GM19397 (cell line): Measurements from ENCODE around the gene PCSK6.

Experiments used
- ATAC-seq: cut with Tn5 transposase; IDR thresholded peaks from one replicate; pipeline ENCODE4 v1.9.1; 2021; ENCODE audit warnings: mild to moderate bottlenecking, moderate library complexity; ENCODE audit not compliant: unreplicated experiment

The PCSK6 gene

DNA sequence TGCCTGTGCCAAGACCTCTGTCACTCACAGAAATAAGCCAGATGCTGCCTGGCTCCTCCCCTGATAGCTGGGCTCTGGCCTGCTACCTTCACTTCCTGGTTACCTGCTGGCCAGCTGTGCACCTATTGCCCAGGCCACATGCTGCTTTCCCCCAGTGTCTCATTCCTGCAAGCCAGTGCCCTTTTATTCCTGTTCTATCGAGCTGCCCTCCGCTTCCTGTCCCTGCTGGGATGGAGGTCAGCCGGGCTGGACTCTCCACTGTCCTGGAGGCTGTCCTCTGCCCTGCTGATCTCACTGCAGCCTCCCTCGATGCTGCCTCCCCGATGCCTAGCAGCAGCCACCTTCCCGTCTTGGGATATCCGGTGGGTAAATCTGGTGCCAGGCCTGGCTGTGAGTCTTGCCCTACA is 157.4 kb downstream of the PCSK6 start:
- no peak for ATAC-seq

DNA sequence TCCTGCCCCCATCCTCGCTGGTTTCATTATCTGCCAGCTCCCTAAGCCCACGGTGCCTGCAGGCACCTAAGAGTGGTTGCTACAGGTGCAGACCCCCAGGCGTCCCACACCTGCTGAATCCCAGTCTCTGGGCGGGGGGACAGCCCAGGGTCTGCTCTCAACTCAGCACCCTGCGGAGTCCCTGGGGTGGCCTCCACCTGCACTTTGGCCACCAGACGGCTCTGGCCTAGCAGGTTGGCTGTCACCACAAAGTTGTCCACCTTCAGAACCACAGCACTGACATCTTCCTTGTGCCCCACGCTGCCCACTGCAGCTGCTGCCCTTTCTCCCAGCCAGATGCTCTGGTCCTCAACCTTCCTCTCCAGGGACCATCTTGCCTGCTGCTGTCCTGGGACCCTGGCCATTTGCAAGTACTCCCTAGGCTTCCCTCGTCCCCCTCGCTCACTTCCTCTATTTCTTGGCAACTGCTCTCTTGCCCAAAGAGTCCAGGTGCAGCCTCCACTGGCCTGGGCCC is 159.6 kb downstream of the PCSK6 start:
- ATAC-seq = no peak

DNA sequence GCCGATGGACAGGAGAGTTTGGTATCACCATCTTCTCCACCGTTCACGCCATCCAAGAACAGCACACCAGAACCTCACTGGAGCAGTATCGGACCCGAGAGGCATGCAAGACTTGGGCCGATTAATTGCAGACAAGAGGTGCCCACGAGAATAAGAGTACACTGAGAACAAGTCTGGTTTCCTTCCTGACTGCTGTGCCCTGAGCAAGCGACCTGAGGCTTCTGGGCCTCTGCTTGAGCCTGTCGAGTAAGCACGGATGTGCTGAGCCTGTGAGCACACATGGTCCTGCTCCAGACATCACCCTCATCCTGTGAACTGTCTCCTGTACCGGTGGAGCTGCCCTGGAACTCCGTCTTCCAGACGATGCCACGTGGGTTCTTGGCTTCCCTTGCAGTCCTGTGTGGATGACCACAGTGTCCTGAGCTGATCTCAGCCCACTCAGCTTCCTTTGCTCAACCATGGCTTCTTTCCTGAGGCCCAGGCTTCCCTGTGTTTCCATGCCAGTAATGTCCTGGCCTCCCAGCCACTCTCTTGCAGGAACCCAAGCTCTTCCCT is 160.1 kb downstream of the PCSK6 start:
- no peak for ATAC-seq

DNA sequence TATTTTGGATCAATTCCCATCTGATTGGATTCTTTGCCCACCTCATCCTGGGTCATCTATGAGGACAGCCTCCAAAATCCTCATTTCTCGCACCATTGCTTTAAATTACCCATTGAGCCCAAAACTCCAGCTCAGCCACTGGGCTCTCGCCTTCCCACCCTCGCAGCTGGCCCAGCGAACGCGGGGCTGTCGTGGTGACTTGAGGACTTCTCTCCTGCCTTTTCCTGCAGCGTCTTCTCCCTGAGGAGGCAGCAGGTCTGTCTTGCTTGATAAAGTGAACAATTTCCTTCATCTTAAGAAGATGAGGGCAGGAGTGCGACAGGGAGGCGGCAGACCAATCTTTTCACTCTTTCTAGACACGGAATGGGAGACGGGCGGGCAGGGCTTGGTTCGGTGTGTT is 161.5 kb downstream of the PCSK6 start:
- ATAC-seq = no peak

DNA sequence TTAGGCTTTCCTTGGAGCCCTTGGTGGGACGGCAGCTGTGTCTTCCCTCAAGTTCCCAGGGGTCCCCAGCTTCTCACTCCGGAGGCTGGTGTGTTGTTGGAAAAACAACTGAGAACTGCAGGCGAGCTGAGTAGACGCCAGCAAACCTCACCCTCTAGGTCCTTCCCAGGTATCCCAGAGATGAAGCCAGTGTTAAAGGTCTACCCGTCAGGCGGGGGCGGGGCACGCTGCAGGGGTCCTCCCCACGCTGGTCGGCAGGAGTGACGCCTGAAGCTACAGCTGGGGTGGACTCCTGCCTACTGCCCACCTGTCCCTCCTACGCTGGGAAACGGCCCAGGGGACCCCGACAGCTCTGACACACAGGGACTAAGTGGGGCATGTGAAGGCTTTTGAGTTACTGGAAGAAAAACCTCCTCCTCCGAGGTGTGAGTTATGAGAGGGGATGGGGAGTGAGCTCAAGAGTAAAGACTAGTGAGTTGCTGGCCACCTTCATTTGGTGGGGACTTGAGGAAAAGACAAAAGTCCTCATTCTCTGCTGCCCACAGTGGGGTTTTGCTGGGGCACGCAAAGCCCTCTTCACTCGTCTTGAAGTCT is 162.3 kb downstream of the PCSK6 start:
- ATAC-seq = no peak

DNA sequence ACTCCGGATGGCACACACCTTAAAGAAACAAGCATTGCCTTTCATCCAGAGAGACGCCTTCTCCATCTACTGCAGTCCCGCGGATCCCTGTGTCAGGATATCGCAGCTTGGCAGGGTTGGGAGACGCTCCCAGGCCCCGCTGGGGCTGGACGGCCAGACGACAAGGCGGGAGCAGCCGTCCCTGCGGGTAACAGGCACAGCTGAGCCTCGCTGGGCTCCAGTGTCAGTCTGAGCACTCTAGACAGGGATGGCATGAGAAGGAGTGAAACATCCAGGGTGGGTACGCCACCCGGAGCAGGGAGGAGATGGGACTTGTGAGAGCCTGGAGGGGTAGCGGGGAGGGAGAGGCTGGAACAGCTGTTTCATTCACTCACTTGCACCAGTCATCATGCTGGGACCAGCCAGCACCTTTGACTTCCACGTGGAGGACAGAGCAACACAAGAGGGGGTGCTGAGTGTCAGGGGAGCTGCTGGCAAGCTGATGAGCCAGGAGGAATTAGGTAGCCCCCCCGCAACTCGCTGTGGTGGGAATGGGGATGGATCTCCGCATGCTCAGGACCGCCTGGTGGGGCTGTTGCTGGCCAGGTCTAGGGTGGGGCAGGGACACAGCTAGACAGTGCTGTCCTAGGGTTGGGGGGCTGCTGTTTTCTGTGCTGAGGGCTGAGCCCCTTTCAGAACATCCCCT is 162.9 kb downstream of the PCSK6 start:
- no peak for ATAC-seq

GRCh38 chr15:101326026-101326315 is 163.5 kb downstream of the PCSK6 start:
- no peak for ATAC-seq

- ATAC-seq = no peak
These were observed 164.1 kb downstream of the PCSK6 start for GRCh38 chr15:101325263-101326025.

DNA sequence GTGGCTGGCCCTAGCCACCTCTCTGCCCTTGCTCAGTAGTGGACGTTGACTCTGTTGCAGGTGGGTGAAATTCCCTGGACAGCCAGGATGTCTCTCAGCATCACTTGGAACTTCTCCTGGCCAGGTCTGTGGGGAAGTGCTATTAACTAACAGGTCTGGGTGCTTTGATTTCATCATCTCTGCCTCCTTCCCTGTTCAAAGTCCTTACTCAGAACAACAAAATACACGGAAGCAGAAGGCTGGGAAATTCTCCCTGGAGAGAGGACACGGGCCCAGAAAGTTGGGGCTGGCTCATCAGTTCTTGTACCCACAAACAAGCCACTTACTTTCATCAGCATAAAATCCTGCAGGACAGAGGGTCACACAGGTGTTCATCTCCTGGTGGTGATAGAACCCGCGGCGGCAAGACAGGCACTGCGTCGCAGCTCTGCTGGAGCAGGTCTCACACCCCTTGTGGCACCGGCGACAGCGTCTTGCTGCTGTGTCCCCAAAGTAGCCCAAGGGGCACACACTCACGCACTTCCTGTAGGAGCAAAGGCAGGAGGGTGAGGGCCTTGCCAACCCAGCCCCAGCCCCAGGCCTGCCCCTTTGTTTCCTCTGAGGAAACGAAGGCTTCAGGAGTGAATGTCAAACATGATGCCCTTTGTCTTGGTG is 164.9 kb downstream of the PCSK6 start:
- no peak for ATAC-seq

DNA sequence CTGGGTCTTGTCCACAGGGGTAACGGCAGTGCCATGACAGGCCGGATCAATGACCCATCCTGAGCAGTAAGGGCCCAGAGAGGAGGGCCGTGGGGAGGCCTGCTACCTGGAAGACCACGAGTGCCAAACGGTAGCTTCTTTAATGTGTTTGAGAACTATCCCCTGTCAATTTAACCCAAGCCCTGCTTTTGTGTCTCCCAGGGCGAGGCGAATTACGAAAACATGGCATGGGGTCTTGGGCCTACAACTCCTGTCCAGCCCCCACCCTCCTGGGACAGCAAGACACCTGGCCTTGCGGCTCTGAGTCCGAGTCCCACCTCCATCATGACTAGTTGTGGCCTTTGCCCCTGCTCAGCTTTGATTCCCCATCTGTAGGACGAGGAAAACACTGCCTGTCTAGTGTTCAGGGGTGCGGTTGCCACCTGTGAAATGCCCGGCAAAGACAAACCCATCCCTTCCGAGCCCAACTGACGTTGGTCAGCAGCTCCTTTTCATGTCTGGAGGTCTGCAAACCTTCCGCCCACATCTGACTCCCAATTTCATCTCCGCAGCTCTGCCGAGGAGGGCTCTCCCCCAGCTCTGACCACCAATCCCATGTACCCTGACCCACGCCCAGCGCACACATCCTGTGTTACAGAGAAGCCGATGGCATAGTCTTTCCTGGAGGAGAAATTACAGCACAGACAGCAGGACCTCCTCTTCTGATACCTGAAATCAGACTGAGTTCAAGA is 165.5 kb downstream of the PCSK6 start:
- ATAC-seq = no peak

- no peak for ATAC-seq
These were observed 166.5 kb downstream of the PCSK6 start for GRCh38 chr15:101322854-101323477.

DNA sequence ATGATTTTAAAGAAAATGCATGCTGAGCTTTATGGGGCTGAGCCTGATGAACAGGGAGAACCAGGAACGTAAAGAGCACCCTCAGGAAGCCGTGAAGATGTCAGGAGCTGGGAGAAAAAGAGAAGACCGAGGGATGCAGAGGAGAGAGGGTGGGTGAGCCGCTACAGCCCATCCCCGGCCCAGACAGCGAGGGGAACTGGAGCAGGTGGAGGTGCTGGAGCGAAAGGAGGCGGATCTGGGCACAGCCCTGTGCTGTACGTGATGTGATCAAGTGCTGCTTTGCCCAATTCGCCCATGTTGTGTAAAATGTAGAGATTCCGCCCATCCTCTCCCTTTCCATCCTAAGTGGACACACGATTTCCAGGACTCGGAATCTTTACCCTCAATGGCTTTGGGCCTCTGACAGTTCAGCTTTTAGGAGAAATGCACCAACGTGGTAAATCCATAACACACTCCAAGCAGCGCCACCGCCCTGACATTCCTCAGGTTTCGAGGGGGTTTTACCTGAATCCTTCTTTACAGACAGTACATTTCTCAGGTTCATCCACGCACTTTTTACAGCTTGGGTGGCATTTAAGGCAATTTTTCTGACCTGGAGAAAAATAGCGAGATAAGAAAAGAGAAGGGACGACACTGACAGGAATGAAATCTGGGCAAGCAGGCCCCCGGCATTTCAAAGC is 167.4 kb downstream of the PCSK6 start:
- ATAC-seq = no peak

DNA sequence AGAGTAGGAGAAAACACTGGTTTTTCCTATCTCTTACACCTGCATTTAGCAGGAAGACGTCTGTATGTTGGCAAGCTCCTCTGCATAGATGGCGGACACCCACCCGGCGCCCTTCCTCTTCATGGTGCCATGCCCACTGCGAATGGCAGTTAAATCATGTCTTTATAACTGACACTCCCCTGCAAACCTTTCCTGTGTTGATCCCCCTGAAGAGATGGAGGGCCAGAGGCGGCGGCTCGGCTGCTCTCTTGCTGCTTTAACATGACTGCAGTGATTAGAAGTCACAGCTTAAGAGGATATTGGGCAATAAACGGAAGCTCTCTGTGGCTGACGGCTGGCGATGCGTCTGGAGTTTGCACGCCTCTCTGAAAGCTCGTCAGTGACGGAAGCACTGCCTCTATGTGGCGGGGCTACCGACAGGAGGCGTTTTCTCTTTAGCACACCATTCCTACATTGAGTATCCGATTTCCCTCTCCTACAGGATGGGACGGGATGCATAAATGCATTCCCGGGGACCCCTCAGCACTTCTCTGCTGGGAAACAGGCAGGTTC is 168.9 kb downstream of the PCSK6 start:
- ATAC-seq = no peak

GRCh38 chr15:101318839-101319238 is 170.7 kb downstream of the PCSK6 start:
- no peak for ATAC-seq

- ATAC-seq = no peak
These were observed 171.2 kb downstream of the PCSK6 start for GRCh38 chr15:101318147-101318819.

DNA sequence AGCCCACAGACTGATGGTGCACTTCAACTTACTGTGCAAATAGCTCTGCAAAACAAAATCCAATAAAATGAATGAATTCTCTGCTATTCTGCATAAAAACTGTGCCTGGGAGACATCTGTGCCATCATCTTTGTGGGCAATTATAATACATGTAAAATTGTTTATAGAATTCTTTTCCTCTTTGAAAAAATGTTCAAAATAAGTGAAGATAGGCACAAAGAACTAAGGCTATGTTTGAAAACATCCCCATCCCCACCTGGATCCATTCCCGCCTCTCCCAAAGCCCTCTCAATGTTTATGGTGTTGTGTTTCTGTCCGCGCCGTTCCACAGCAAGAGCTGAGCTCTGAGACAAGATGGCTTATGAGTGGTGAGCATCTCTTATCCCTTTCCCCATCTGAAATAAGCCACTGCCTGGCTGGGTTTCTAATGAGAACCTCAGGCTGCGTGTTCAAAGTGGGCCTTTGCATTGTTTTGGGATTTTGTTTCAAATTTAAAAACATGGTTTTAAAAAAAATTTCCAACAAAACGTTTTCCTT is 172.1 kb downstream of the PCSK6 start:
- no peak for ATAC-seq

DNA sequence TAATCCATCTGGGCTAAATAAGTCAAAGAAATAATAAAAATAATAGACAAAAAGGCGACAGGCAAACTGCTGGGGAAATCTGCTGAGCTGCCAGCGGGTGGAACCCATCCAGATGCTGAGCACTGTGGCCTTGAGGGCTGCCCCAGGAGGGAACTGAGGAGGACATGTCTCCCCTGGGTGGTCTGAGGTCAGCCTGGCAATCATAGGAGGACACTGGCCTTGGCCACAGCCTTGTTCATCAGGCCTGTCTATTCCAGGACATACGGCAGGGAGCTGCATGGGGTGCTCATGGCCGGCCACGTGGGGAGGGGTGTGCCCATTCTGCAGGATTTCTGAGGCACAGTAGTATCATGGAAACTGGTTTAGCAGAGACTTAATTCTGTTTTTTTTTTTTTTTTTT is 173.0 kb downstream of the PCSK6 start:
- no peak for ATAC-seq

- ATAC-seq = no peak
These were observed 173.8 kb downstream of the PCSK6 start for GRCh38 chr15:101315736-101316135.
